DOHH2 (cell line): ENCODE measurements around the gene ME3.

Source experiments
- EZH2phosphoT487 ChIP-seq: fragments of 200-600 bp; sonication (generic); IDR thresholded peaks from 2 replicates; pipeline ENCODE4 v1.6.1; 2017; ENCODE audit warnings: borderline replicate concordance, mild to moderate bottlenecking, antibody characterized with exemption, low read length, moderate library complexity, mixed read lengths
- TF ChIP-seq, protein P1 (sequence below): fragments of 200-600 bp; sonication (generic); IDR thresholded peaks from one replicate; pipeline ENCODE4 v1.5.1; 2014; ENCODE audit warnings: antibody characterized with exemption, mild to moderate bottlenecking, low read depth, low read length; ENCODE audit not compliant: poor library complexity, severe bottlenecking

DNA sequence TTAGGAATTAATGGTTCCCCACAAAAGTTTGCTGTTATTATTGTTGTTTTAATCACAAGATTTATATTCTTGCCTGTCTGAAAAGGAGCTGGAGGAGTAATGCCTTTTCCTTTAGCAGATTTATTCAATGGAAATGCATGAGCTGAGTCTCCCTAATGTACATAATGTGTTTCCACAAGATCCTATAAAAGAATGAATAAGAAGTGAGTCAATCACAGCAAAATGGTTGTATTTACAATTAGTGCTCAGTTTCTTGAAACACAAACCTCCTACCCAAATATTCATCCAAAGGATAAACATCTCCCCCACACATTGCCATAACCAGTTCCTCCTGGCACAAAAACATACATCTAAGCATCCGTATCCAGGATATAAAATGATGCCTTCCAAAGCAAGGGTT, 33.3 kb downstream of the ME3 start:
- TF ChIP-seq, protein P1, sequence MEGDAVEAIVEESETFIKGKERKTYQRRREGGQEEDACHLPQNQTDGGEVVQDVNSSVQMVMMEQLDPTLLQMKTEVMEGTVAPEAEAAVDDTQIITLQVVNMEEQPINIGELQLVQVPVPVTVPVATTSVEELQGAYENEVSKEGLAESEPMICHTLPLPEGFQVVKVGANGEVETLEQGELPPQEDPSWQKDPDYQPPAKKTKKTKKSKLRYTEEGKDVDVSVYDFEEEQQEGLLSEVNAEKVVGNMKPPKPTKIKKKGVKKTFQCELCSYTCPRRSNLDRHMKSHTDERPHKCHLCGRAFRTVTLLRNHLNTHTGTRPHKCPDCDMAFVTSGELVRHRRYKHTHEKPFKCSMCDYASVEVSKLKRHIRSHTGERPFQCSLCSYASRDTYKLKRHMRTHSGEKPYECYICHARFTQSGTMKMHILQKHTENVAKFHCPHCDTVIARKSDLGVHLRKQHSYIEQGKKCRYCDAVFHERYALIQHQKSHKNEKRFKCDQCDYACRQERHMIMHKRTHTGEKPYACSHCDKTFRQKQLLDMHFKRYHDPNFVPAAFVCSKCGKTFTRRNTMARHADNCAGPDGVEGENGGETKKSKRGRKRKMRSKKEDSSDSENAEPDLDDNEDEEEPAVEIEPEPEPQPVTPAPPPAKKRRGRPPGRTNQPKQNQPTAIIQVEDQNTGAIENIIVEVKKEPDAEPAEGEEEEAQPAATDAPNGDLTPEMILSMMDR: no peak
- TF ChIP-seq EZH2phosphoT487: no peak
